CD8-positive, alpha-beta memory T cell (primary cell): Measurements from ENCODE around the gene TIMM44. TPM values are rescaled to one million over a fixed set of nuclear protein-coding genes. Genes with fewer than 3 reads are reported as not detected.
A peak's percentile ranks its signal among the peaks of the same experiment; 100 is the strongest.

Source experiments
- CTCF ChIA-PET: fragments of 350-600 bp; sonication (Branson Sonifier 250); formaldehyde crosslinking; loops from one replicate; lab custom pipeline; 2021; ENCODE audit warnings: antibody characterized with exemption; lab: Charles Lee
- POLR2A ChIA-PET: fragments of 350-600 bp; sonication (Branson Sonifier 250); formaldehyde crosslinking; loops from one replicate; lab custom pipeline; 2021; ENCODE audit warnings: antibody characterized with exemption; lab: Charles Lee
- DNase-seq, 5 donors: peaks; one replicate each; pipeline versions ENCODE4 v3.0.0 to v3.0.0-alpha.2; 2020 to 2022; ENCODE audit warnings: mixed read lengths in 1 of 5
- H3K27ac ChIP-seq: one replicate; pipeline ENCODE4 v1.7.0; 2013; ENCODE audit warnings: low read depth, mild to moderate bottlenecking, low read length, moderate library complexity
- H3K27me3 ChIP-seq: 2 replicates; pipeline ENCODE4 v1.7.0; 2013; ENCODE audit warnings: low read length, mild to moderate bottlenecking; ENCODE audit not compliant: insufficient read depth, poor library complexity, severe bottlenecking
- H3K36me3 ChIP-seq: 2 replicates; pipeline ENCODE4 v1.7.0; 2013; ENCODE audit warnings: mild to moderate bottlenecking, low read length, moderate library complexity; ENCODE audit not compliant: insufficient read depth
- H3K4me1 ChIP-seq: 2 replicates; pipeline ENCODE4 v1.7.0; 2013; ENCODE audit warnings: mild to moderate bottlenecking, low read length, moderate library complexity; ENCODE audit not compliant: insufficient read depth
- H3K4me3 ChIP-seq: 2 replicates; pipeline ENCODE4 v1.7.0; 2013; ENCODE audit warnings: mild to moderate bottlenecking, low read length
- H3K9me3 ChIP-seq: 2 replicates; pipeline ENCODE4 v1.7.0; 2013; ENCODE audit warnings: mild to moderate bottlenecking, low read length
- H3K27ac Mint-ChIP-seq, 8 donors: one replicate each; pipeline ENCODE4 v1.8.0; 2020 to 2021; ENCODE audit warnings: mixed read lengths in 8 of 8, mild to moderate bottlenecking in 6 of 8, inconsistent platforms in 3 of 8, moderate library complexity in 3 of 8
- H3K27me3 Mint-ChIP-seq, 2 donors: one replicate each; pipeline ENCODE4 v1.8.0; 2020 to 2021; ENCODE audit warnings: mixed read lengths in 2 of 2, mild to moderate bottlenecking in 1 of 2, moderate library complexity in 1 of 2
- H3K36me3 Mint-ChIP-seq, 3 donors: one replicate each; pipeline ENCODE4 v1.8.0; 2020 to 2021; ENCODE audit warnings: mixed read lengths in 3 of 3, inconsistent platforms in 1 of 3, mild to moderate bottlenecking in 1 of 3
- H3K4me1 Mint-ChIP-seq, 3 donors: one replicate each; pipeline ENCODE4 v1.8.0; 2020 to 2021; ENCODE audit warnings: mixed read lengths in 3 of 3, inconsistent platforms in 1 of 3, mild to moderate bottlenecking in 1 of 3
- H3K4me3 Mint-ChIP-seq, 7 donors: one replicate each; pipeline ENCODE4 v1.8.0; 2020 to 2021; ENCODE audit warnings: mixed read lengths in 7 of 7, mild to moderate bottlenecking in 6 of 7, moderate library complexity in 4 of 7, inconsistent platforms in 2 of 7
- H3K9me3 Mint-ChIP-seq, 5 donors: one replicate each; pipeline ENCODE4 v1.8.0; 2020 to 2022; ENCODE audit warnings: mixed read lengths in 5 of 5, mild to moderate bottlenecking in 3 of 5, moderate library complexity in 2 of 5, inconsistent platforms in 1 of 5
- polyA plus RNA-seq: library from polyadenylated mRNA; unstranded; fragments of 300-500 nt; fragmentation: Illumina TruSeq; gene quantifications from one replicate; pipeline ENCODE4 v1.2.3, GENCODE V29; 2021
- total RNA-seq, 2 experiments: library from RNA; stranded (reverse); gene quantifications; one replicate each; pipeline ENCODE4 v1.2.3, GENCODE V29; 2021

TIMM44 gene
- total RNA-seq = 100 to 1,000 TPM; 105 to 107 TPM
- 16.9 TPM for polyA plus RNA-seq

GRCh38 chr19:7943444-7944176 lies at the start of gene TIMM44:
Gene TIMM44, minus strand, starts transcription at chr19:7943666. Its CDS starts 15 bp downstream, at chr19:7943651.
- ChIA-PET CTCF (interaction anchor here (0.9 to 5.1 kb wide), 23 partner anchors 11 to 421 kb away, joined by 3 to 41 read pairs (median 4); partner anchors contain the start of genes ELAVL1, MCOLN1 and SNAPC2), POLR2A (interaction anchor here (0.5 to 2.9 kb wide), 12 partner anchors 13 to 412 kb away, joined by 3 to 42 read pairs (median 6); partner anchors contain the start of genes ELAVL1, MAP2K7, PET100 and SNAPC2)
- peaks cover 13% of the 10 kb centered on the region for H3K4me1 ChIP-seq
- peaks cover 8% of the 10 kb centered on the region for H3K36me3 ChIP-seq
- H3K27ac ChIP-seq = peak within 1 kb of the TSS; percentile 98
- no peaks in the 10 kb centered on the region for H3K27me3 ChIP-seq
- Mint-ChIP-seq H3K27me3 (peaks cover 0 to 2% of the 10 kb centered on the region in 2 donors), H3K4me3 (peak within 1 kb of the TSS; percentile 87 to 96 (median 91)), H3K27ac (peak within 1 kb of the TSS; percentile 88 to 99 (median 96)), H3K9me3 (no peaks in the 10 kb centered on the region), H3K4me1 (peaks cover 23 to 45% (median 29%) of the 10 kb centered on the region in 3 donors), H3K36me3 (peaks cover 5 to 27% (median 7%) of the 10 kb centered on the region in 3 donors)
- peak within 1 kb of the TSS; percentile 100 for H3K4me3 ChIP-seq
- DNase-seq = peak; percentile 98 to 99 (median 99)
- no peaks in the 10 kb centered on the region for H3K9me3 ChIP-seq

GRCh38 chr19:7992575-7992974 lies 49.1 kb upstream of the TIMM44 start:
- Histone ChIP-seq H3K9me3 (no peaks in the 10 kb centered on the region), H3K4me3 (no peak overlapping the region), H3K27me3 (no peaks in the 10 kb centered on the region), H3K4me1 (peaks cover 2% of the 10 kb centered on the region), H3K27ac (no peak overlapping the region), H3K36me3 (peaks cover 39% of the 10 kb centered on the region)
- Mint-ChIP-seq H3K4me3 (no peak overlapping the region), H3K27me3 (no peaks in the 10 kb centered on the region), H3K4me1 (peaks cover 38 to 50% (median 48%) of the 10 kb centered on the region in 3 donors), H3K9me3 (no peaks in the 10 kb centered on the region), H3K36me3 (peaks cover 0 to 61% (median 5%) of the 10 kb centered on the region in 3 donors), H3K27ac (peak overlapping the region in 1 of 8 donors; percentile 37)
- POLR2A ChIA-PET = no interaction called here
- CTCF ChIA-PET = interaction anchor here (1.3 kb wide), 1 partner anchor 9 kb away, joined by 4 read pairs; no protein-coding TSS in a partner anchor
- no peak for DNase-seq

DNA sequence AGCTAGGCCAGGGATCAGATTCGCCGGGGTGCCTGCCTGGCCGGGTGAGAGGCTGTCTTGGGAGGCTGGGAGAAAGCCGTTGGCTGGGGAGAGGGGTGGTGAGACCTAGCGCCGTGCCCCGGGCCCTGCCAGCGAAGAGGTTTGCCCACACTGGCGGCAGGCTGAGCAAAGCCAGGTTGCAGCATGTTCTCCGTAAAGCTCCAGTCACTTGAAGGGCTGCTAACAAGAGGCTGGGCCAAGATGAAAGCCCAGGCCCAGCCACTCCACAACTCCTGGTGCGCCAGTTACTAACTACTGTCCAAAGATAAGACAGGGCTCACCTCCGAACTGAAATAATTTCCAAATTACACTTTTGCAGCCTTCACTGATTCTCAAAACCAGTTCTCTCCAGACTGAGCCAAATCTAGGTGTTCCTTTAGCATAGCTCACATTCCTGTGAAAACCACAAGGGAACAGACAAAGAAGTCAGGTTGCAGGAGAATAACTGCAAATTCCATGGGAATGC lies 45.7 kb upstream of the TIMM44 start:
- Mint-ChIP-seq H3K4me1 (peaks cover 21 to 31% (median 30%) of the 10 kb centered on the region in 3 donors), H3K4me3 (no peak overlapping the region), H3K9me3 (no peaks in the 10 kb centered on the region), H3K27me3 (no peaks in the 10 kb centered on the region), H3K36me3 (peaks cover 4 to 77% (median 5%) of the 10 kb centered on the region in 3 donors), H3K27ac (peak overlapping the region in 1 of 8 donors; percentile 54)
- DNase-seq = no peak
- no peaks in the 10 kb centered on the region for H3K4me1 ChIP-seq
- peaks cover 44% of the 10 kb centered on the region for H3K36me3 ChIP-seq
- no peaks in the 10 kb centered on the region for H3K9me3 ChIP-seq
- no peak overlapping the region for H3K27ac ChIP-seq
- no peak overlapping the region for H3K4me3 ChIP-seq
- H3K27me3 ChIP-seq = no peaks in the 10 kb centered on the region
- ChIA-PET POLR2A (no interaction called here), CTCF (interaction anchor here (1.4 to 1.5 kb wide), 2 partner anchors 21 to 69 kb away, joined by 3 read pairs; partner anchors contain the start of gene SNAPC2)

- no peak overlapping the region for H3K4me3 ChIP-seq
- no peak overlapping the region for H3K27ac ChIP-seq
- H3K27me3 ChIP-seq = no peaks in the 10 kb centered on the region
- Mint-ChIP-seq H3K9me3 (no peaks in the 10 kb centered on the region), H3K36me3 (peaks cover 4 to 82% (median 5%) of the 10 kb centered on the region in 3 donors), H3K4me3 (no peak overlapping the region), H3K27me3 (no peaks in the 10 kb centered on the region), H3K4me1 (peaks cover 14 to 22% (median 22%) of the 10 kb centered on the region in 3 donors), H3K27ac (peak overlapping the region in 1 of 8 donors; percentile 26)
- ChIA-PET CTCF (no interaction called here), POLR2A (no interaction called here)
- no peaks in the 10 kb centered on the region for H3K9me3 ChIP-seq
- DNase-seq = no peak
- no peaks in the 10 kb centered on the region for H3K4me1 ChIP-seq
- H3K36me3 ChIP-seq = peaks cover 50% of the 10 kb centered on the region
Measured at GRCh38 chr19:7988307-7988706, 44.8 kb upstream of the TIMM44 start.

DNA sequence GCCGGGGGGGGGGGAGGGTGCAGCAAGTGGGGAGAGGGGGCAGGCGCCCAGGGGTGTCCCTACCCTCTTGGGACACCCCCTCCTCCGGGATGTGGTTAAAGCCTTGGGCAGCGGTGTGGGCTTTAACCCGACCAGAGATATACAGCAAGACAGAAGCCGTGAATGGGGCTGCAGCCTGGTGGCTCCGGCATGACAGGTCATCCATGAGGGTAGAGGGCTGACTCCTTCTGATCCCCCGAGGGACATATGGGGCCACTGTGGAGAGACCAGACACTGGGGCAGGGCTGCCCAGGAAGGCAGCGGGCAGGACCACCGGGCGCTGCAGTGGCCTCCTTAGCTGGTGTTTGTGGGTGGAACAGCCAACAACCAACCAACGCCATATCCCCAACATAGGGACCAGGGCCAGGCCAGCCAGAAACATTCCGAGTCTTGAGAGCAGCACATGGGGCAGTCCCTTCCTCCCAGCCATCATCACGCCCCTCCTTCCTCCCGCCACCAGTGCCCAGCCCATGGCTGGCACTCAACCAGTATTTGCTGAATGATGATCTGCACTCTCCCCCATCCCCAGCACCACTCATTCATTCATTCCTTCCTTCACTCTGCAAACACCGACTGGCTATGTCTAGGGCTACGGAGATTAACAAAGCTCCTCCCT lies 43.8 kb upstream of the TIMM44 start:
- H3K36me3 ChIP-seq = peaks cover 46% of the 10 kb centered on the region
- H3K27me3 Mint-ChIP-seq = no peaks in the 10 kb centered on the region
- H3K36me3 Mint-ChIP-seq = peaks cover 4 to 88% (median 5%) of the 10 kb centered on the region in 3 donors
- no peak for DNase-seq
- ChIA-PET POLR2A (no interaction called here), CTCF (no interaction called here)
- no peak overlapping the region for H3K4me3 Mint-ChIP-seq
- H3K4me3 ChIP-seq = no peak overlapping the region
- no peaks in the 10 kb centered on the region for H3K9me3 ChIP-seq
- H3K27ac Mint-ChIP-seq = peak overlapping the region in 3 of 8 donors; percentile 47 to 79 (median 77)
- H3K4me1 Mint-ChIP-seq = peaks cover 10 to 18% (median 18%) of the 10 kb centered on the region in 3 donors
- no peaks in the 10 kb centered on the region for H3K4me1 ChIP-seq
- H3K27ac ChIP-seq = no peak overlapping the region
- no peaks in the 10 kb centered on the region for H3K9me3 Mint-ChIP-seq
- H3K27me3 ChIP-seq = no peaks in the 10 kb centered on the region

DNA sequence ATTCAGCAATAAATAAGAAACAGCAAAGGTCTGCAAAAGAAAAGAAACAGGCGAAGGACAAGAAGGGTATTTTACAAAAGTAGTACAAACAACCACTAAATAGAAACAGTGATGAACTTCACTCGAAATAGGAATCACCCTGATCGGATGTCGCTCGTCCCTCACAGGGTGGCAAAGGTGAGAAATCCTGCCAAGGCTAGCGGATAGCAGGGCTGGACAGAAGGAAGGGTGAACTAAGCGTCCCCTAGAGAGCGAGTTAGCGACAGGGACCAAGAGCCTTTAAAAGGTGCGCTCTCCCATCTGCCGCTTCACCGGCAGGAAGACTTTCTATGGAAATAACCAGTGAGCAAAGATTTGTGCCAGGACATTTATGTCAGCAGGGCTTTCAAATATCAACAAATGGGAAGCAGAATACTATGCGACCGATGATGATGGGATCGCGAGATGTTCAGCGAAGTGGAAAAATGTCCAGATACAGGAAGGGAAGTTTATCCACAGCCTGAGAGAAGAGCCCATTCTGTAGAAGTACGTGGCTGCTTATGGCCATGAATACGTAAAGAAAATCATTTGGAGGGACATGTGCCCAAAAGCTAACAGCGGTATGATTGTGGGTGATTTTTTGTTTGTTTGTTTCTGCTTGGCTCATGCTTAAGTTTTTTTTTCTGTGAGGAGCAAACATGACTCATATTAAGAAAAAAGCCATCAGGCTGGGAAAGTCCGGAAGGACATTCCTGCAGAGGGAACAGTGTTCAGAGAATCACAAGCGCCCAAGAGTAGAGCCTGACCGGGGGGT lies 43.1 kb upstream of the TIMM44 start:
- ChIA-PET CTCF (no interaction called here), POLR2A (no interaction called here)
- Histone ChIP-seq H3K9me3 (no peaks in the 10 kb centered on the region), H3K4me1 (no peaks in the 10 kb centered on the region), H3K36me3 (peaks cover 41% of the 10 kb centered on the region), H3K27ac (no peak overlapping the region), H3K27me3 (no peaks in the 10 kb centered on the region), H3K4me3 (no peak overlapping the region)
- Mint-ChIP-seq H3K4me1 (peaks cover 9 to 17% (median 14%) of the 10 kb centered on the region in 3 donors), H3K9me3 (no peaks in the 10 kb centered on the region), H3K36me3 (peaks cover 4 to 92% (median 5%) of the 10 kb centered on the region in 3 donors), H3K27me3 (no peaks in the 10 kb centered on the region), H3K27ac (no peak overlapping the region), H3K4me3 (peak overlapping the region in 1 of 7 donors; percentile 9)
- no peak for DNase-seq

GRCh38 chr19:7985481-7985911 lies 42.0 kb upstream of the TIMM44 start:
- Histone ChIP-seq H3K27ac (no peak overlapping the region), H3K27me3 (no peaks in the 10 kb centered on the region), H3K4me1 (no peaks in the 10 kb centered on the region), H3K4me3 (no peak overlapping the region), H3K36me3 (peaks cover 36% of the 10 kb centered on the region), H3K9me3 (no peaks in the 10 kb centered on the region)
- Mint-ChIP-seq H3K27me3 (no peaks in the 10 kb centered on the region), H3K36me3 (peaks cover 3 to 90% (median 4%) of the 10 kb centered on the region in 3 donors), H3K9me3 (no peaks in the 10 kb centered on the region), H3K4me3 (no peak overlapping the region), H3K27ac (no peak overlapping the region), H3K4me1 (peaks cover 9 to 17% (median 12%) of the 10 kb centered on the region in 3 donors)
- ChIA-PET POLR2A (no interaction called here), CTCF (interaction anchor here (1.7 kb wide), 1 partner anchor 17 kb away, joined by 3 read pairs; no protein-coding TSS in a partner anchor)
- DNase-seq = no peak
